ENCODE data around the gene ALDH1A1.
"Not testable (repeated sequence)": the region's sequence is repeated elsewhere in the genome, so short reads cannot be mapped to it uniquely, and the experiment has no call there.

ALDH1A1 gene

DNA sequence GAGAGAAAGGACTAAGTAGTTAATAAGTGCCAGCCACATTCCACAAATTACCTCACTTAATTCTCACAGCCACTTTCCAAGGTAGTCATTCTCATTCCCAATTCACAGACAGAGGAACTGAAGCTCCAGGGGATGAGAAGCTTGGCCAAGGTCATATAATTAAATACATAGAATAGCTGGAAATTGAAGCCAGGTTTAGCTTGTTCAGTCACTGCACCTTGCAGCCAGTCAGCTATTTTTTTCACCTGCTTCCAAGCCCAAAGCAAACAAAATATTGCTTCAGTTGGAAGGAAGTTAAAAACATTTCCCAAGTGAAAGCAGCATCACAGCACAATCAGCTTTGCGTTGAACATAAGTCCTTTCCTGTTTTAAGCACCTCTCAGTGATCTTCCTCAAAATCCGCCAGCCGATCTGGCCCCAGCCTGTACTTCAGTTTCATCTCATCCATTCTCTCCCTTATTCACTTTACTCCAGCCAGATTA lies 4.8 kb downstream of the ALDH1A1 start:
- Mint-ChIP-seq H3K9me3 (no peaks in the 10 kb centered on the region), H3K36me3 (ENCODE audit: insufficient read depth) (no peaks in the 10 kb centered on the region)

GRCh38 chr9:72946821-72947220 lies 6.0 kb downstream of the ALDH1A1 start:
- no peak for ATAC-seq (replicated peaks; ENCODE audit: extremely low read depth, poor library complexity, severe bottlenecking)
- no peak overlapping the region for H3K27ac Mint-ChIP-seq (ENCODE audit: low read depth)
- peaks cover 23% of the 10 kb centered on the region for H3K27me3 Mint-ChIP-seq
- H3K4me1 Mint-ChIP-seq: no peaks in the 10 kb centered on the region
- no peak for DNase-seq (ENCODE audit: low spot score in 2 of 2)
- H3K9me3 Mint-ChIP-seq: no peaks in the 10 kb centered on the region
- no peaks in the 10 kb centered on the region for H3K36me3 Mint-ChIP-seq (ENCODE audit: insufficient read depth)
- H3K4me3 Mint-ChIP-seq: no peak overlapping the region

More for the DNA sequence above, 4.8 kb downstream of the ALDH1A1 start:
- Mint-ChIP-seq H3K27me3 (peaks cover 11% of the 10 kb centered on the region), H3K4me3 (no peak overlapping the region), H3K27ac (ENCODE audit: low read depth) (no peak overlapping the region), H3K4me1 (no peaks in the 10 kb centered on the region)
- no peak for DNase-seq (ENCODE audit: low spot score in 2 of 2)
- no peak for ATAC-seq (replicated peaks; ENCODE audit: extremely low read depth, poor library complexity, severe bottlenecking)

GRCh38 chr9:72946318-72946717 lies 6.5 kb downstream of the ALDH1A1 start:
- no peaks in the 10 kb centered on the region for H3K36me3 Mint-ChIP-seq (ENCODE audit: insufficient read depth)

DNA sequence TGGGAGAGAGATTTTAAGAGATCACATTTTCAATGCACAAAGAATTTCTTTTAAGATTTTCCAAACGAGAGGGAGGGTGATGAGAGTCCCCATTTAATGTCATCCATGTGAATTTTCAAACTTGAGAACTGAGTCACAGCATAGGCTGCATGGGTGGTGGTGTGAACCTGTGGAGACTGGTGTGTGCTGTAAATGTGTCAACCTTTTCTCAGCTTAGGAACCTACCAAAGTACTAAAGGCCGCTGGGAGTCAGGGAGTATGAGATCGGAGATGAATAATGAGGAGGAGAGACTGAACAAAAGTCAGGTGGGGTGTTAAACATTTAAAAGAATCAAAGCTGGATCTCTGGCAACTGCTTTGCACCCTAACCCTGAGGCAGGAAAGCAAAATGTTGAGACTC lies 7.5 kb downstream of the ALDH1A1 start:
- no peaks in the 10 kb centered on the region for H3K4me1 Mint-ChIP-seq
- H3K27me3 Mint-ChIP-seq: peaks cover 23% of the 10 kb centered on the region
- no peaks in the 10 kb centered on the region for H3K9me3 Mint-ChIP-seq
- ATAC-seq (replicated peaks; ENCODE audit: extremely low read depth, poor library complexity, severe bottlenecking) (no peak), DNase-seq (ENCODE audit: low spot score in 2 of 2) (no peak)
- H3K4me3 Mint-ChIP-seq: no peak overlapping the region
- no peaks in the 10 kb centered on the region for H3K36me3 Mint-ChIP-seq (ENCODE audit: insufficient read depth)
- H3K27ac Mint-ChIP-seq (ENCODE audit: low read depth): no peak overlapping the region

More at GRCh38 chr9:72946318-72946717, 6.5 kb downstream of the ALDH1A1 start:
- Mint-ChIP-seq H3K27ac (ENCODE audit: low read depth) (no peak overlapping the region), H3K9me3 (no peaks in the 10 kb centered on the region), H3K27me3 (peaks cover 23% of the 10 kb centered on the region), H3K4me1 (no peaks in the 10 kb centered on the region), H3K4me3 (no peak overlapping the region)
- DNase-seq (ENCODE audit: low spot score in 2 of 2): no peak
- ATAC-seq (replicated peaks; ENCODE audit: extremely low read depth, poor library complexity, severe bottlenecking): no peak

- Mint-ChIP-seq H3K36me3 (ENCODE audit: insufficient read depth) (peaks cover 1% of the 10 kb centered on the region), H3K27me3 (peaks cover 23% of the 10 kb centered on the region), H3K27ac (ENCODE audit: low read depth) (no peak overlapping the region), H3K4me1 (no peaks in the 10 kb centered on the region), H3K9me3 (no peaks in the 10 kb centered on the region), H3K4me3 (no peak overlapping the region)
- DNase-seq (ENCODE audit: low spot score in 2 of 2) (no peak), ATAC-seq (replicated peaks; ENCODE audit: extremely low read depth, poor library complexity, severe bottlenecking) (no peak)
These were observed 8.9 kb downstream of the ALDH1A1 start for GRCh38 chr9:72943844-72944462.

DNA sequence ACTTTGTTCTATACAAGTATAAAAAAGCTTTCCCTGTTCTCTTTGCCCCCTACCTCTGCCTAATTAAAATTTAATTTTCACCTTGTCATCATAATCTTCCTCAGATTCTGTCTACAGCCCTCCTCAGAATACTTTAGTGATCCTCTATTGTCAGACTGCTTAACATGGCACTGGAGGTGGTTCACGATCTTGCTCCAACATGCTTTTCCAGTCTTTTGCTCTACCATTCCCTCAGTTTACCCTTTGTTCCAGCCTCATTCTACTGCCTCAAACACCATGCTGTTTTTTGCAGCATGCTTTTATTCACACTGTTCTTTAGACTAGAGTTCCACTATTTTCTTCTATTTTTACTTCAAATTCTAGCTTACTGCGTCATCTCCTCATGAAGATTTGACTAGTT lies 10.4 kb downstream of the ALDH1A1 start:
- DNase-seq (ENCODE audit: low spot score in 2 of 2) (no peak), ATAC-seq (replicated peaks; ENCODE audit: extremely low read depth, poor library complexity, severe bottlenecking) (no peak)
- H3K4me1 Mint-ChIP-seq: no peaks in the 10 kb centered on the region
- peaks cover 23% of the 10 kb centered on the region for H3K27me3 Mint-ChIP-seq
- no peak overlapping the region for H3K4me3 Mint-ChIP-seq
- H3K27ac Mint-ChIP-seq (ENCODE audit: low read depth): no peak overlapping the region
- H3K36me3 Mint-ChIP-seq (ENCODE audit: insufficient read depth): peaks cover 1% of the 10 kb centered on the region
- H3K9me3 Mint-ChIP-seq: no peaks in the 10 kb centered on the region

- not testable (repeated sequence) for DNase-seq (ENCODE audit: low spot score in 2 of 2); H3K27ac Mint-ChIP-seq (ENCODE audit: low read depth); ATAC-seq (replicated peaks; ENCODE audit: extremely low read depth, poor library complexity, severe bottlenecking); H3K36me3 Mint-ChIP-seq (ENCODE audit: insufficient read depth); H3K9me3 Mint-ChIP-seq; H3K4me3 Mint-ChIP-seq; H3K4me1 Mint-ChIP-seq
- peaks cover 23% of the 10 kb centered on the region for H3K27me3 Mint-ChIP-seq
These were observed 13.3 kb downstream of the ALDH1A1 start for GRCh38 chr9:72939581-72939980.

GRCh38 chr9:72937545-72937944 lies 15.3 kb downstream of the ALDH1A1 start:
- Mint-ChIP-seq H3K27ac (ENCODE audit: low read depth) (no peak overlapping the region), H3K36me3 (ENCODE audit: insufficient read depth) (peaks cover 1% of the 10 kb centered on the region), H3K27me3 (peaks cover 7% of the 10 kb centered on the region), H3K4me1 (no peaks in the 10 kb centered on the region), H3K4me3 (no peak overlapping the region), H3K9me3 (no peaks in the 10 kb centered on the region)
- ATAC-seq (replicated peaks; ENCODE audit: extremely low read depth, poor library complexity, severe bottlenecking) (no peak), DNase-seq (ENCODE audit: low spot score in 2 of 2) (no peak)

GRCh38 chr9:72936679-72937078 lies 16.2 kb downstream of the ALDH1A1 start:
- H3K4me3 Mint-ChIP-seq: no peak overlapping the region
- H3K27ac Mint-ChIP-seq (ENCODE audit: low read depth): no peak overlapping the region
- no peaks in the 10 kb centered on the region for H3K9me3 Mint-ChIP-seq
- peaks cover 1% of the 10 kb centered on the region for H3K36me3 Mint-ChIP-seq (ENCODE audit: insufficient read depth)
- no peaks in the 10 kb centered on the region for H3K4me1 Mint-ChIP-seq
- DNase-seq (ENCODE audit: low spot score in 2 of 2): no peak
- H3K27me3 Mint-ChIP-seq: no peaks in the 10 kb centered on the region
- ATAC-seq (replicated peaks; ENCODE audit: extremely low read depth, poor library complexity, severe bottlenecking): no peak

DNA sequence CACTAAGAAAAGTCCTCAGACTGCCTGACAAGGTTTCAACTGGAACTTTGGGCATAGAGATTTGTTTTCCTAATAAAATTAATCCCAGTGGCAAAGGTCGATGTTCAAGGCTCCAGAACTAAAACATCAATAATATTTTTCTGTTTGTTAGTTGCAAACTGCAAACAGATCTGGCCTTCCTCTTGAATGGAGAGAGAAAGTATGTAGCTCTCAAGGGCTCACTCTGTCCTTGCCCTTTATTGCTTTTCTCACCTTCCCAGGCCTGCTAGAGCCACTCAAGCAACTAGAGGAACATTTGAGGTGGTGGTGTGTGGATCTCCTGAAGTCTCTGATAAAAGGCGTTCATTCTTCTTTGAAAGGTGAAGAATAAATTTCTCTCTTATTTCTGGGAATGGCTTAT lies 16.6 kb downstream of the ALDH1A1 start:
- no peak for ATAC-seq (replicated peaks; ENCODE audit: extremely low read depth, poor library complexity, severe bottlenecking)
- H3K36me3 Mint-ChIP-seq (ENCODE audit: insufficient read depth): peaks cover 1% of the 10 kb centered on the region
- no peaks in the 10 kb centered on the region for H3K27me3 Mint-ChIP-seq
- DNase-seq (ENCODE audit: low spot score in 2 of 2): no peak
- H3K27ac Mint-ChIP-seq (ENCODE audit: low read depth): no peak overlapping the region
- H3K4me1 Mint-ChIP-seq: no peaks in the 10 kb centered on the region
- no peaks in the 10 kb centered on the region for H3K9me3 Mint-ChIP-seq
- H3K4me3 Mint-ChIP-seq: no peak overlapping the region

GRCh38 chr9:72935595-72935994 lies 17.3 kb downstream of the ALDH1A1 start:
- Mint-ChIP-seq H3K9me3 (no peaks in the 10 kb centered on the region), H3K27ac (ENCODE audit: low read depth) (no peak overlapping the region), H3K4me3 (no peak overlapping the region), H3K27me3 (no peaks in the 10 kb centered on the region), H3K4me1 (no peaks in the 10 kb centered on the region), H3K36me3 (ENCODE audit: insufficient read depth) (peaks cover 1% of the 10 kb centered on the region)
- ATAC-seq (replicated peaks; ENCODE audit: extremely low read depth, poor library complexity, severe bottlenecking) (no peak), DNase-seq (ENCODE audit: low spot score in 2 of 2) (no peak)

GRCh38 chr9:72933730-72934665 lies 18.9 kb downstream of the ALDH1A1 start:
- no peak for DNase-seq (ENCODE audit: low spot score in 2 of 2)
- no peak for ATAC-seq (replicated peaks; ENCODE audit: extremely low read depth, poor library complexity, severe bottlenecking)
- Mint-ChIP-seq H3K27me3 (no peaks in the 10 kb centered on the region), H3K9me3 (no peaks in the 10 kb centered on the region), H3K4me3 (no peak overlapping the region), H3K36me3 (ENCODE audit: insufficient read depth) (no peaks in the 10 kb centered on the region), H3K27ac (ENCODE audit: low read depth) (no peak overlapping the region), H3K4me1 (no peaks in the 10 kb centered on the region)

- Mint-ChIP-seq H3K4me1 (no peaks in the 10 kb centered on the region), H3K36me3 (ENCODE audit: insufficient read depth) (no peaks in the 10 kb centered on the region), H3K4me3 (no peak overlapping the region), H3K27me3 (no peaks in the 10 kb centered on the region), H3K9me3 (no peaks in the 10 kb centered on the region), H3K27ac (ENCODE audit: low read depth) (no peak overlapping the region)
- no peak for ATAC-seq (replicated peaks; ENCODE audit: extremely low read depth, poor library complexity, severe bottlenecking)
- DNase-seq (ENCODE audit: low spot score in 2 of 2): no peak
These were observed 20.2 kb downstream of the ALDH1A1 start for GRCh38 chr9:72932619-72933018.

Data from central memory CD8-positive, alpha-beta T cell (primary cell).